T-helper 2 cell treated with Interferon-gamma antibody and Interleukin-4, amounts not matched to agents 100 ng/mL and 5 ng/mL, for 36 hours (primary cell): Measurements from ENCODE around the gene FSIP1. TPM values are rescaled to one million over a fixed set of nuclear protein-coding genes. Genes with fewer than 3 reads are reported as not detected.

ENCODE experiments used
- intact Hi-C: fragments of 100-400 bp; cut with micrococcal nuclease; formaldehyde crosslinking; loops from one replicate; pipeline ENCODE4 v1.15.1; 2023
- total RNA-seq: library from RNA; stranded (reverse); gene quantifications from 2 replicates; pipeline ENCODE4 v1.2.3, GENCODE V29; 2022

The FSIP1 gene
- total RNA-seq, 1 donor from 2014 or later: 0.32 TPM

GRCh38 chr15:39770748-39771689, 11.6 kb downstream of the FSIP1 start:
- intact Hi-C loops: no loop called here

GRCh38 chr15:39767921-39768320, 14.7 kb downstream of the FSIP1 start:
- intact Hi-C loops: no loop called here

- intact Hi-C loops: no loop called here
Measured at GRCh38 chr15:39761006-39761405, 21.6 kb downstream of the FSIP1 start.

DNA sequence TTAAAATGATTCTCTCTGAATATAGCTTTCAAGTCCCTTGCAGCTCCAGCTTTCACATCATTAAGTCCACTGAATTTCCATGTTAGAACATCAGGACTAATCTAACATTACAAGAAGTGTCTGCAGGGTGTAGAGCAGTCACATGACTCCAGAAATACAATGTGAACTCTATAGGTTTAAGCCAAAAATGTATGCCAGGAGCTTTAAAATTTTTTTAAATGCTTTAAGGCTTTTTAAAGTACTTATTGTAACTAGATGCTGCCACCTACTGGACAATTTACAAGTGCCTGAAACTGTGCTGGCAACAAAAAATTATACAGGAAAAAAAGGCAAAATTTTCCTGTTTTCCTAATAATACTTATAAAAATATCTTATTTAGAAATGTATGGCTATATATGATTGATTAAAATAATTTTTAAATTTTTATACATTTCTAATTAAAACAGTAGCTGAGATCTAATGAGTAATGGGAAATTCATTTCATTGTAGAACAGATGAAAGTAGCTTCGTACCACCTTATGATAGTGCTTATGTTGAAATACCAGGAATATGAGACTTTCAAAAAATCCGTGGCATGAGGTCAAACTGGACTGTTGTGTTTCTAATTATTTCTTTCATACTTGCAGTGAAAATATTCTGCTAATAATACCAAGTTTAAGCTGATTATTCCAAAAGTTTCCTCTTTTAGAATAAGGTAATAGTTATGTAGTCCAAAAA, 25.7 kb downstream of the FSIP1 start:
- intact Hi-C loops: loop anchor here (1.0 to 10.0 kb wide), 4 partner anchors 71 to 940 kb away; no protein-coding TSS in a partner anchor

- intact Hi-C loops: loop anchor here (10.0 kb wide), 1 partner anchor 618 kb away; no protein-coding TSS in a partner anchor
Measured at GRCh38 chr15:39752991-39753390, 29.6 kb downstream of the FSIP1 start.

DNA sequence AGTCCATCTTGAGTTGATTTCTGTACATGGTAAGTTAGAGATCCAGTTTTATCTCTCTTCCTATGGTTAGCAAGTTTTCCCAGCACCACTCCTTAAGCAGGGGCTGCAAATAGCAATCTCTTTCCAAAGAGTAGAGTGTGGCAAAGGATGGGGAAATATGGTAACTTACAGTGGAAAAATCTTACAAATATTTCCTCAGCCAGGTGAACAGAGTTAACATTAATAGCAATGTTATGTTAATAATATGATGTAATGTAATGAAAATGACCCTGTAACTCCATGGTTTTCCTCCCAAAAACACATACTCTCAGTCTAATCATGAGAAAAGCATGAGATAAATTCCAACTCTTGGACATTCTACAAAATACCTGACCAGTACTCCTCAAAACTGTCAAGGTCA, 30.4 kb downstream of the FSIP1 start:
- intact Hi-C loops: loop anchor here (10.0 kb wide), 1 partner anchor 617 kb away; no protein-coding TSS in a partner anchor

DNA sequence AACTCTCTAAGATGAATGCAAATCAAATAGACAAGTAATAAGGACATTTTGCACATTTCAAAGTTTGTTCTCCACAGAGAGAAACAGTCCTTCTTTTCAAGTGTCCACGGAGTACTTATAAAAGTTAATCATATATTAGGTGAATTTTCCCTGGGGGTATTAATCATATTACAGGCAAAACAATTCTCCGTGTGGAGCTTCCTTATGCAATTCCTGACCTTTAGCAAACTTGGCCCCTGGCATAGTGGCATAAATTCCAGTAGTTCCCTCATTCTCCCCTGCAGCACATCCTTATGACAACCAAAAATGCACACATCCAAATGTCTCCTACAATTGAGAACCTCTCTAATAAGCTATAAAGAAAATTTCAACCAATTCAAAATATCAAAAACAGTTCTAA, 34.4 kb downstream of the FSIP1 start:
- intact Hi-C loops: no loop called here

DNA sequence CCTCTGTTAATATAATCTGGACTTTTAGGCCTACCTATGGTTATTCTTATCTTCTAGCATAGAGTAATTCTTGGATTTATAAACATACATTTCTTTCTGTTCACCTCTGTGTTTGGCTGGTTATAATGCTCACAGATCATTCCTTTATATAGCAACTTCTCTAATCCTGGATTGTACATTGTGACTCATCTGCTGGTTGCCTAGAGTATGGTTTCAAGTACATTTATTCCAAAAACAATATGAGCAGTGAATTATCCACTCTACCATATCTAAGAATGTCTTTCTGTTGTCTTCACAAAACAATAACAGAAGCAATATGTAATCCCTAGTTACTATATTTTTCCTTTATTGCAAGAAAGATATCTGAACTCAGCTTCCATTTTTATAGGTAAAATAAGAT, 35.3 kb downstream of the FSIP1 start:
- intact Hi-C loops: no loop called here

GRCh38 chr15:39746714-39747276, 35.8 kb downstream of the FSIP1 start:
- intact Hi-C loops: no loop called here

- intact Hi-C loops: no loop called here
Measured at GRCh38 chr15:39746176-39746575, 36.5 kb downstream of the FSIP1 start.

GRCh38 chr15:39745415-39745814, 37.2 kb downstream of the FSIP1 start:
- intact Hi-C loops: no loop called here

DNA sequence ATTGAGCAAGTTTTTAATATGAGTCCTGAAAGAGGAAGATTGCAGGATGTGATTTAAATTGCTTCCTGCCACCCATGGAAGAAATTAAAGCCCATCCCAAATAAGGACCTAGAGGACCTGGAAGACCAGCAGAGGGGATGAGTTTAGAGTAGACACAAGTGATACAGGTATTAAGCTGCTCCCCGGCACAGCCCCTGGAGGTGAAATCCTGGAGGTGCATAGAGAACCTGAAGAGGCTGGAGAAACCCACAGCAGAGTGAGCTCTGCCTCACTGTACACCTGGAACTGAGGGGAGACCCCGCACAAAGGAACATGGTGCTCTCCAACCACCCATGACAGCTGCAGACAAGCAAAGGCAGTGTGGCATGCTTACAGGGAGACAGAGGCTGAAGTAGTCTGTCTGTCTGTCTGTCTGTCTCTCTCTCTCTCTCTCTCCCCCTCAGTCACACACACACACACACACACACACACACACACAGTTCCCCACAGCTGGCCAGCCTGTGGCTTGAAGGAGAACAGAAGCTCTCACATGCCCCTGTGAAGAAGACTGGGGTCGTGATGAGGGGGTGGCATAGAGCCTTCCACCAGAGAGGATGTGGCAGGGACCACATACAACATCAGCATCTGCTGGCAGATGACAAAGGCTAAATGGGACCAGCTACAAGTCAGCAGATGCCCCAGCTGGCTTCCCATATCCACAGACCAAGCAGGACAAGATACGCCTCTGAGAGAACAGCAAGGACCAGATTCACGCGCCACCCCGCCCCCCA, 38.1 kb downstream of the FSIP1 start:
- intact Hi-C loops: no loop called here

DNA sequence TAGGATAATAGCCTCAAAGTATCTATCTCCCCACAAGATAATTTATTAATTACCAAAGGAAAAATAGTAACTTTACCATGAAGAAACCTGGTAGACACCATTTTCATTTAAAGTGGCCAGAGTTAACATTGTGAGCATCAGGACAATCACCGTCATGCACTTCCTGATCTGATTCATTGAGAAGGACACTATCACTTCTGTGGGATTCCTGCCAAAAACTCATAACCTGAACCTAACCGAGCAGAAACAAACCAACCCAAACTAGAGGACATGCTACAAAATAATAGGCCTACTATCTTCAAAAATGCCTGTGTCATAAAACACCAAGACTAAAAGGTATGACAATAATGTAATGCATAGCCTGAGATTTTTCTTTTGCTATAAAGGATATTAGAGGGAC, 39.0 kb downstream of the FSIP1 start:
- intact Hi-C loops: no loop called here

GRCh38 chr15:39741258-39741657, 41.4 kb downstream of the FSIP1 start:
- intact Hi-C loops: no loop called here

- intact Hi-C loops: no loop called here
Measured at GRCh38 chr15:39738998-39739397, 43.6 kb downstream of the FSIP1 start.

DNA sequence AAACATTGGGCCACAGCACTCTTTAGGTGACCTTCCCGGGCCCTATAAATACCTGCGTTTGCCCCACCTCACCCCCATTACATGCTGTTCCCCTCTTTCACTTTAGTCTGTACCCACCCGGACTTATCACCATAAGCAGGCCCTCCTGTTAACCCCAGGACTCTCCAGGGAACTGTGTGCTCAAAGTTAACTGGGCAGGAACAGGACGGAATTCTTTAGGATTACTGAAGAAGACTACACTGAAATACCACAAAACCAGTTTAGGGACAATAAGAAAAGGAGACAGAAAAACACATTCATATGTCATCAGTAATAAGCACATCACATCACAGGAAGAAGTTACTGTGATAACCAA, 45.5 kb downstream of the FSIP1 start:
- intact Hi-C loops: no loop called here

DNA sequence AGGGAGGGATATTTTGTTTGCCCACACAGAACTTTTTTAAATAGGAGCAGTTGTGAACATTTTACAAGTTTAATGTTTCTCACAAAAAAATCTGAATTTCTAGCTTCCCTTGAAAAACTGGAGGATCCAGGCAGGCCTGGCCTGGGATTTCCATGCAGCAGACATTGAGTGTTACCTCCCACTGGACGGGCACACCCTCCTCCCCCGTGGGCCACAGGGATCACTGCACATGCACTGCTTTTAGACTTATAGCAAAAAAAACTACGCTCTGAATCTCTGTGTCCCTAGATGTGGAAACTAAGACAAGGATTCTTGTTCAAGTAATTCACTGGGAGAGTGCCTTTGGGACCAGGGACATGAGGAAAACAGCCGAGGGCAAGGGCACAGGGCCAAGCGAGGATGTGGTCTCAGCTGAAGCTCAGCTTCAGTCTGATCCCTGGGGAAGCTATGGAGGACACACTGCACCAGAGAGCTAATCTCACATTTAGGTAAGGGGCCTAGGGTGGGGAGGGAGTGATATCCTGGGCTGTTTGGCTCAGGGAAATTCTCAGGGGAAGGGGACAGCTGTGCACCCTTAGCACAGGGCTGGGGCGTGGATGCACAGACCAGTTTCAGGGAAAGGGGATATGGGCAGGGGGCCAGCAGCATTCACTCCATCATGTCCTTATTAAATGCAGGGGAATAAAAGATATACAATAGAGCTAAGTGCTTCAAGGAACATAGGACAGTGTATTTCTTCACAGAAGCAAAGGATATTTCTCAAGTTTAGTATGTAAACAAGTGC, 46.0 kb downstream of the FSIP1 start:
- intact Hi-C loops: no loop called here

- intact Hi-C loops: no loop called here
Measured at GRCh38 chr15:39735120-39735717, 47.4 kb downstream of the FSIP1 start.

DNA sequence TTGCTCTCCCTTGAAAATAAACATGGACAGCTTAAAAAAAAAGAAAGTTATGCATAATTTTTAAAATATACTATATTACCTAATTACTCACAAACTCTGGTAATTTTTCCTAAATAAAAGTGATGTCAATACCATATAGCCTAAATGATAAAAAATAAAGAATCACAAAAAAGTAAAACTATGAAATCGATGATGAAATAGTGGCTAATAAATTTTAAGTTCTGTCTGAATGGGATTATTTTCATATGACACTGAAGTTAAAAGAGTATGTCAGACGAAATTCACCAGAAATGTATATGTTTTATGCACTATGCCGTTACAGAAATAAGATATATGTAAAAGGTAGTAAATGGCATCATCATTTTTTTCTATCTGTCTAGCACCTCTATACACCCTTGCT, 51.4 kb downstream of the FSIP1 start:
- intact Hi-C loops: no loop called here

GRCh38 chr15:39730552-39730951, 52.1 kb downstream of the FSIP1 start:
- intact Hi-C loops: no loop called here
